ENCODE measurements around the gene ARL17B.
"Not testable (repeated sequence)": the region's sequence is repeated elsewhere in the genome, so short reads cannot be mapped to it uniquely, and the experiment has no call there.

ARL17B gene

DNA sequence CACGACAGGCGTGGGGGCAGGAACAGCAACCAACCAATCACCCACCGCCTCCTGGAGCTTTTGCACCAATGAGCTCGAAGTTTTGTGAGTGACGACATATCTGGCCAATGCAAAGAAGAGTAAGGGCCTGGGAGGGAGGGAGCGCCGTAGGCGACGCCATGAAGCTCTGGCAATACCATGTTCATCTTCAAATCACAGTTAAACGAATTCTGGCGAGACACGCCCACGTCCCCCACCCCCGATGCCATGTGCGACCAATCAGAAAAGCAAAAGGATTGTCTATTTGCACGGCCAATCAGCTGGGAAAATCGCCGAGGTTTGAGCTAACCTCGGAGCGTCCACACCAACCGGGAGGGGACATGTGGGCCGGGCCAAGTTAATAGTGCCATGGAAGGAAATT lies at the start of gene ARL17B:
ARL17B (minus strand) TSS at position 12 of the 400 bp plus-strand sequence. CDS start 3,369 bp downstream, outside the sequence.
- not testable (repeated sequence) for H3K36me3 ChIP-seq (ENCODE audit: insufficient read depth, low read length); H3K9me3 ChIP-seq (ENCODE audit: low read depth, low read length); H3K27ac ChIP-seq; H3K4me3 ChIP-seq; DNase-seq (ENCODE audit: low read depth, low spot score); H3K9ac ChIP-seq (ENCODE audit: insufficient read length)

- H3K36me3 ChIP-seq (ENCODE audit: insufficient read depth, low read length); H3K4me3 ChIP-seq; H3K9ac ChIP-seq (ENCODE audit: insufficient read length); H3K27ac ChIP-seq; H3K9me3 ChIP-seq (ENCODE audit: low read depth, low read length); DNase-seq (ENCODE audit: low read depth, low spot score): not testable (repeated sequence)
Measured at GRCh38 chr17:46409864-46410263, 48.3 kb upstream of the ARL17B start.

GRCh38 chr17:46407155-46407554 lies 45.6 kb upstream of the ARL17B start:
- H3K27ac ChIP-seq; H3K9ac ChIP-seq (ENCODE audit: insufficient read length); H3K4me3 ChIP-seq; H3K36me3 ChIP-seq (ENCODE audit: insufficient read depth, low read length); H3K9me3 ChIP-seq (ENCODE audit: low read depth, low read length); DNase-seq (ENCODE audit: low read depth, low spot score): not testable (repeated sequence)

DNA sequence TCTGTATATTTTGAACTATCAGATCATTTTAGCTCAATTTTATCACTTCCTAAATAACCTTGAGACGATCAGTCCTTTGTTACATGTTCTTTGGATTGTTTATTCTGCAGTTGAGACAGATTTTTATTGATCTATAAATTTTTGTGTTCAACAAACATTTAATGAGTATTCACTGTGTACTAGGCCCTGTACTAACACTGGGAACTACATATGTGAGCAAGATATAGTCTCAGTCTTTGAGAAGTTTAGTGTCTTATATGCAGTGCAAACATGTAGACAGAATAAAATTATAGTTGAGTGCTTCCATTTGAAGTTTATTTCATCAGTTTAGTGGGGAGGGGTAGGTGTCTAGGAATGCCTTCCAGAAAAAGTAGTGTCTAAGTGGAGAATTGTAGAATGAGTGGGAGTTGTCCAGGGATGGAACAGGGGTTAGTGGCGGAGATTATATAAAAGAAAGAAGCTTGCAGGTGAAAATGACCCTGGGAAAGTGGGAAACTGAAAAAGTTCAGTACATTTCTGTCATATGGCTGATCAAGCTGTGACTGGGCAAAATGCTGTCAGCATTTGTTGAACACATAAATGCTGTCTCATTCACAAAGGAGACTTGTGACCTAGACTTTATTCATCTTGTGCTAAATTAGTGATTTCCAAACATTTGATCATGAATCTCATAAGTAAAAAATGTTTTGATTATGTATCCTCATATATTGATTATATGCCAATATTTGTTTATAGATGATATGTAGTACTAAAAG lies 39.6 kb upstream of the ARL17B start:
- H3K36me3 ChIP-seq (ENCODE audit: insufficient read depth, low read length); DNase-seq (ENCODE audit: low read depth, low spot score); H3K9ac ChIP-seq (ENCODE audit: insufficient read length); H3K4me3 ChIP-seq; H3K9me3 ChIP-seq (ENCODE audit: low read depth, low read length); H3K27ac ChIP-seq: not testable (repeated sequence)

- DNase-seq (ENCODE audit: low read depth, low spot score); H3K9me3 ChIP-seq (ENCODE audit: low read depth, low read length); H3K9ac ChIP-seq (ENCODE audit: insufficient read length): not testable (repeated sequence)
Measured at GRCh38 chr17:46400543-46400942, 39.0 kb upstream of the ARL17B start.

DNA sequence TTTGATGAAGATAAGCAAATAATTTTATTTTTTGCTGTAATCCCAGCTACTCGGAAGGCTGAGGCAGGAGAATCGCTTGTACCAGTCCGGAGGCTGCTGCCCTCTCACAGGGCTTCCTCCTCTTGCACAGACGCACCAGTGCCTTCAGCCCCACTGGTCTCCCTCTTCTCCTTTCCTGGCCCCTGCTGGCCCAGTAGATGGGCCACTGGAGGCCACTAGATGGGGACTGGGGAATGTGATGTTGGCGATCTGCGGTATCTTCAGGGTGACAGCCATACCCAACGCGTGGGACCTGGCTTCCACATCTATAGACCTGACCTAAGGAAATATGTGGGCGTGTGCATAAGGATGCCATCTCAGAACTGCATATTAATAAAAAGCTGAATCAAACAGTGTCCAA lies 38.4 kb upstream of the ARL17B start:
- DNase-seq (ENCODE audit: low read depth, low spot score); H3K9me3 ChIP-seq (ENCODE audit: low read depth, low read length); H3K27ac ChIP-seq; H3K36me3 ChIP-seq (ENCODE audit: insufficient read depth, low read length); H3K9ac ChIP-seq (ENCODE audit: insufficient read length); H3K4me3 ChIP-seq: not testable (repeated sequence)

More at GRCh38 chr17:46400543-46400942, 39.0 kb upstream of the ARL17B start:
- not testable (repeated sequence) for H3K4me3 ChIP-seq; H3K27ac ChIP-seq; H3K36me3 ChIP-seq (ENCODE audit: insufficient read depth, low read length)

- H3K36me3 ChIP-seq (ENCODE audit: insufficient read depth, low read length) = not testable (repeated sequence)
Measured at GRCh38 chr17:46396292-46396691, 34.7 kb upstream of the ARL17B start.

GRCh38 chr17:46393702-46394101 lies 32.1 kb upstream of the ARL17B start:
- H3K4me3 ChIP-seq; H3K9ac ChIP-seq (ENCODE audit: insufficient read length); H3K36me3 ChIP-seq (ENCODE audit: insufficient read depth, low read length); H3K27ac ChIP-seq; H3K9me3 ChIP-seq (ENCODE audit: low read depth, low read length); DNase-seq (ENCODE audit: low read depth, low spot score): not testable (repeated sequence)

More at GRCh38 chr17:46396292-46396691, 34.7 kb upstream of the ARL17B start:
- H3K9ac ChIP-seq (ENCODE audit: insufficient read length); DNase-seq (ENCODE audit: low read depth, low spot score); H3K27ac ChIP-seq; H3K4me3 ChIP-seq; H3K9me3 ChIP-seq (ENCODE audit: low read depth, low read length): not testable (repeated sequence)

- H3K9ac ChIP-seq (ENCODE audit: insufficient read length); DNase-seq (ENCODE audit: low read depth, low spot score); H3K9me3 ChIP-seq (ENCODE audit: low read depth, low read length); H3K4me3 ChIP-seq; H3K36me3 ChIP-seq (ENCODE audit: insufficient read depth, low read length); H3K27ac ChIP-seq: not testable (repeated sequence)
Measured at GRCh38 chr17:46385491-46385890, 23.9 kb upstream of the ARL17B start.

GRCh38 chr17:46383118-46383517 lies 21.6 kb upstream of the ARL17B start:
- not testable (repeated sequence) for H3K27ac ChIP-seq; H3K36me3 ChIP-seq (ENCODE audit: insufficient read depth, low read length); H3K9me3 ChIP-seq (ENCODE audit: low read depth, low read length); H3K9ac ChIP-seq (ENCODE audit: insufficient read length); H3K4me3 ChIP-seq; DNase-seq (ENCODE audit: low read depth, low spot score)

GRCh38 chr17:46373418-46373817 lies 11.9 kb upstream of the ARL17B start:
- DNase-seq (ENCODE audit: low read depth, low spot score) = not testable (repeated sequence)

DNA sequence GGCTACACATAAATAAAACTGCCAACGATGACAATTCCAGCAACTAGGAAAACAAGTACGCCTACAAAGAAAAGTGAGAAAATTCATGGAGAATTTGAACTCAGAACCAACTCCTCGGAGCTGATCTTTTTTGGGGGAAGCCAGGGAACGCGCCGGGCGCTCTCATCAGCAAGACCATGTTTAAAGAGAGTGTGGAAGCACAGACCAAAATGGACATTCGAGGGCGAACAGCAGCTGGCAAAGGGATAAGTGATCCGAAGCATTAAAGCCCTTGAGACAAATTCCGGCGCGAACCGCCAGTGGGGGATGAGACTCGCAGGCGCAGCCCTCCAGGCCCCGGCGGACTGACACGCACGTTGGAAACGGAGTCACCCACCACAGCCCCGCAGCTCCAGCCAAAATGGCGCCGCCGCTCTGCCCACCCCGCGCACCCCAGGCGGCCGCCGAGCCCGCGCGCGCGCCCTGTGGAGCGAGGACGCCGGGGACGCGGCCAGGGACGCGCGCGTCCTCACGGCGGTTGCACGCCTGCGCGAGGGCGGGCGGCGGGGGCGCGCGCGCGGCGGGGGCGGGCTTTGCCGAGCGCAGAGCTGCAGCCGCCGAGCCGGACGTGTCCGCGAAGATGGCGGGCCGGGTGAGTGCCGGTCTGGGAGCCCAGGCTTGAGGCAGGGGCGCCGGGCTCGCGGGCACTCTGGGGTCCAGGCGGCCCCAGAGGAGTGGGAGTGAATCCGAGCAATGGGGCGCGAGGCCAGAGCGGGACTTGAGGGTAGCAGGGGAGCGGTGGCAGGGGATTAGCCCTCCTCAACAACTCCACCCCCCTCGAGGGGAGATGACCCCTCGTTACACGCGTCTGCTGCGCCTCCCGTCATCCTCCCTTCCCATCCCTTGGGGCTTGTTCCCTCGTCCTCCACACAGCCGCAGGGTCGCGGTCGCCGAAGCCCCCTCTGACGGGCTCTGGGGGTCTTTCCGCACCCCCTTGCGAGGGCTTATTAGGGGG lies 11.0 kb upstream of the ARL17B start:
- H3K36me3 ChIP-seq (ENCODE audit: insufficient read depth, low read length); H3K27ac ChIP-seq; H3K4me3 ChIP-seq; H3K9ac ChIP-seq (ENCODE audit: insufficient read length); DNase-seq (ENCODE audit: low read depth, low spot score); H3K9me3 ChIP-seq (ENCODE audit: low read depth, low read length): not testable (repeated sequence)

More at GRCh38 chr17:46373418-46373817, 11.9 kb upstream of the ARL17B start:
- not testable (repeated sequence) for H3K36me3 ChIP-seq (ENCODE audit: insufficient read depth, low read length); H3K27ac ChIP-seq; H3K4me3 ChIP-seq; H3K9me3 ChIP-seq (ENCODE audit: low read depth, low read length); H3K9ac ChIP-seq (ENCODE audit: insufficient read length)

GRCh38 chr17:46367520-46367919 lies 6.0 kb upstream of the ARL17B start:
- not testable (repeated sequence) for H3K27ac ChIP-seq; H3K9ac ChIP-seq (ENCODE audit: insufficient read length); H3K36me3 ChIP-seq (ENCODE audit: insufficient read depth, low read length); H3K4me3 ChIP-seq; DNase-seq (ENCODE audit: low read depth, low spot score); H3K9me3 ChIP-seq (ENCODE audit: low read depth, low read length)

- H3K9ac ChIP-seq (ENCODE audit: insufficient read length); DNase-seq (ENCODE audit: low read depth, low spot score); H3K36me3 ChIP-seq (ENCODE audit: insufficient read depth, low read length); H3K9me3 ChIP-seq (ENCODE audit: low read depth, low read length); H3K27ac ChIP-seq; H3K4me3 ChIP-seq: not testable (repeated sequence)
Measured at GRCh38 chr17:46361145-46361735, 326 bp downstream of the ARL17B start.

All from SK-N-MC (cell line).